HepG2 (cell line): ENCODE measurements around the gene ACSF3. TPM values are rescaled to one million over a fixed set of nuclear protein-coding genes. Genes with fewer than 3 reads are reported as not detected.

Source experiments
- AGO1 ChIP-seq: fragments of 200-400 bp; formaldehyde crosslinking; IDR thresholded peaks from 2 replicates; pipeline ENCODE4 v1.6.1; 2017; ENCODE audit warnings: mild to moderate bottlenecking, low read depth, low read length, moderate library complexity; ENCODE audit not compliant: poor library complexity, severe bottlenecking
- AKAP8 ChIP-seq: sonication (generic); formaldehyde crosslinking; IDR thresholded peaks from 2 replicates; pipeline ENCODE4 v1.5.1; 2020; ENCODE audit warnings: mild to moderate bottlenecking, missing genetic modification reagents
- HNRNPLL ChIP-seq: fragments of 200-400 bp; formaldehyde crosslinking; IDR thresholded peaks from 2 replicates; pipeline ENCODE4 v1.6.1; 2017; ENCODE audit warnings: mild to moderate bottlenecking, low read depth, low read length; ENCODE audit not compliant: poor library complexity, severe bottlenecking
- JUNB ChIP-seq: sonication (generic); formaldehyde crosslinking; IDR thresholded peaks from 2 replicates; pipeline ENCODE4 v1.8.0; 2022; ENCODE audit warnings: missing genetic modification reagents, mild to moderate bottlenecking, borderline replicate concordance
- KDM2A ChIP-seq: sonication (generic); formaldehyde crosslinking; IDR thresholded peaks from 2 replicates; pipeline ENCODE4 v1.4.0; 2020; ENCODE audit warnings: low read depth, missing genetic modification reagents, borderline replicate concordance
- KLF15 ChIP-seq: sonication (generic); formaldehyde crosslinking; IDR thresholded peaks from 2 replicates; pipeline ENCODE4 v1.8.1; 2023; ENCODE audit warnings: borderline replicate concordance, mild to moderate bottlenecking, inconsistent platforms, missing genetic modification reagents, mixed read lengths
- NFRKB ChIP-seq: fragments of 450-650 bp; IDR thresholded peaks from 2 replicates; pipeline ENCODE4 v1.6.1; 2017
- PPARG ChIP-seq: conservative IDR thresholded peaks from 2 replicates; pipeline ENCODE4 v1.6.1; 2016; ENCODE audit warnings: missing biosample characterization, missing genetic modification reagents
- SALL2 ChIP-seq: sonication (generic); formaldehyde crosslinking; IDR thresholded peaks from 2 replicates; pipeline ENCODE4 v1.8.1; 2023; ENCODE audit warnings: mild to moderate bottlenecking, missing genetic modification reagents, inconsistent platforms
- TBX3 ChIP-seq: fragments of 450-650 bp; IDR thresholded peaks from 2 replicates; pipeline ENCODE4 v1.6.1; 2017; ENCODE audit warnings: antibody characterized with exemption, mild to moderate bottlenecking, inconsistent platforms, borderline replicate concordance
- TCF12 ChIP-seq, 2 experiments: fragments of 450-650 bp in 1 of 2; sonication (generic) in 1 of 2; formaldehyde crosslinking in 1 of 2; IDR thresholded peaks; 2 replicates each; pipeline versions ENCODE4 v1.6.1 to v1.8.0; 2017 to 2022; ENCODE audit warnings: antibody characterized with exemption in 1 of 2, mild to moderate bottlenecking in 1 of 2, missing genetic modification reagents in 1 of 2, moderate library complexity in 1 of 2
- ZFY ChIP-seq: sonication (generic); formaldehyde crosslinking; IDR thresholded peaks from 2 replicates; pipeline ENCODE4 v1.4.0; 2020; ENCODE audit warnings: missing genetic modification reagents
- ZNF550 ChIP-seq: sonication (generic); formaldehyde crosslinking; IDR thresholded peaks from 2 replicates; pipeline ENCODE4 v1.4.0; 2020; ENCODE audit warnings: mild to moderate bottlenecking, missing genetic modification reagents, borderline replicate concordance
- polyA plus RNA-seq, 8 experiments: library from polyadenylated mRNA; depleted of rRNA in 3 of 8; stranded (reverse) in 7 of 8; unstranded in 1 of 8; fragments of >200 nt; fragmentation: Illumina TruSeq in 4 of 8; extraction: Trizol in 4 of 8; gene quantifications; 2 replicates each; pipeline versions ENCODE4 v1.2.1 to v1.2.3, GENCODE V29; 2011 to 2016; ENCODE audit warnings: low read depth in 4 of 8, missing spikeins in 1 of 8, mixed read lengths in 1 of 8; ENCODE audit not compliant: insufficient read depth in 1 of 8
- total RNA-seq, 5 experiments: library from RNA; depleted of rRNA; stranded (reverse); fragments of >200 nt; fragmentation: Illumina TruSeq; extraction: Trizol; gene quantifications; 2 replicates each; pipeline ENCODE4 v1.2.3, GENCODE V29; 2016; ENCODE audit warnings: low read depth in 1 of 5
- TF ChIP-seq, protein P1 (sequence below): sonication (generic); formaldehyde crosslinking; IDR thresholded peaks from 2 replicates; pipeline ENCODE4 v1.4.0; 2020; ENCODE audit warnings: missing genetic modification reagents
- TF ChIP-seq, protein P2 (sequence below): sonication (generic); formaldehyde crosslinking; IDR thresholded peaks from 2 replicates; pipeline ENCODE4 v1.4.0; 2020; ENCODE audit warnings: missing genetic modification reagents

Gene ACSF3
- total and polyA plus RNA-seq, 2 of the 13 experiments (the other 11 are each of a cell fraction or from before 2014, with no cell fraction given), result 14.9 to 30.6 TPM

DNA sequence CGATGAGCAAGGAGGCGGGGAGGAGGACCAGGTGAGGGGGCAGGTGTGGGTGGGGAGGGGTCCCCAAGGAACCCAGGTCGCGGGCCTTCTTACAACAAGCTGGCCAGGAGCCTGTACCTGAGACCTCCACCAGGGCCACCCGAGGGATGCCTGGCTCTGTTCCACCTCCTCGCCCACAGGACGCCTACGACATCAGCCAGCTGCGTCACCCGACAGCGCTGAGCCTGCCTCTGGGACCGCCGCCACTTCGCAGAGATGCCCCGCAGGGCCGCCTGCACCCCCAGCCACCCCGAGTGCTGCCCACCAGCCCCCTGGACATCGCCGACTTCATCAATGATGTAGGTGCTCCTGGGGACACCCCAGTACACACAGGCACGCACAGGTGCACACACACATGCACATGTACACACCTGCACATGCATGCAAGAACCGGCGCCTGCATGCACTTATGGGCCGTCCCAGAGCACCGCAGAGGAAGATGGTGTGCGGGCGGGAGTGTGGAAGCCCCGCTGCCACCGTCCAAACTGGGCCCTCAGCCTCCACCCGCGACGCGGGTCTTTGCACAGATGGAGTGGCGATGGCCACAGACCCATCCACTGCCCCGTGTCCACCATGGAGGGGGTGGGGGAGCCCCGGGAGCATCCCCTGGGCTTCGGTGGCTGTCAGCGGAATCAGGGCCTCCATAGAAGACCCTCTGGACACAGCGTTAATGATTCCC lies 100.1 kb downstream of the ACSF3 start (continued):
- TF ChIP-seq KLF15 (CRISPR knock-in tag), result no peak
- TF ChIP-seq TBX3, result no peak
- no peak for TF ChIP-seq PPARG (CRISPR knock-in tag)
- TF ChIP-seq ZFY, result peak; percentile 37; the same call in 1 of the 2 replicates
- peak; percentile 89 for TF ChIP-seq AKAP8 (CRISPR knock-in tag)
- no peak for TF ChIP-seq NFRKB
- TF ChIP-seq, protein P1, sequence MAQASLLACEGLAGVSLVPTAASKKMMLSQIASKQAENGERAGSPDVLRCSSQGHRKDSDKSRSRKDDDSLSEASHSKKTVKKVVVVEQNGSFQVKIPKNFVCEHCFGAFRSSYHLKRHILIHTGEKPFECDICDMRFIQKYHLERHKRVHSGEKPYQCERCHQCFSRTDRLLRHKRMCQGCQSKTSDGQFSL (CRISPR knock-in tag), result 0 out of 2 replicates have a peak, but pooled peaks have one; percentile 34
- TF ChIP-seq, protein P2, sequence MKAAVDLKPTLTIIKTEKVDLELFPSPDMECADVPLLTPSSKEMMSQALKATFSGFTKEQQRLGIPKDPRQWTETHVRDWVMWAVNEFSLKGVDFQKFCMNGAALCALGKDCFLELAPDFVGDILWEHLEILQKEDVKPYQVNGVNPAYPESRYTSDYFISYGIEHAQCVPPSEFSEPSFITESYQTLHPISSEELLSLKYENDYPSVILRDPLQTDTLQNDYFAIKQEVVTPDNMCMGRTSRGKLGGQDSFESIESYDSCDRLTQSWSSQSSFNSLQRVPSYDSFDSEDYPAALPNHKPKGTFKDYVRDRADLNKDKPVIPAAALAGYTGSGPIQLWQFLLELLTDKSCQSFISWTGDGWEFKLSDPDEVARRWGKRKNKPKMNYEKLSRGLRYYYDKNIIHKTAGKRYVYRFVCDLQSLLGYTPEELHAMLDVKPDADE (CRISPR knock-in tag), result no peak
- 0 out of 2 replicates have a peak, but pooled peaks have one; percentile 37 for TF ChIP-seq SALL2 (CRISPR knock-in tag)
- TF ChIP-seq TCF12 (IDR thresholded peaks at IDR 0.05), result no peak
- no peak for TF ChIP-seq TCF12 (CRISPR knock-in tag; IDR thresholded peaks at IDR 0.05)
- TF ChIP-seq HNRNPLL, result peak; percentile 29
- peak; percentile 81 for TF ChIP-seq AGO1
- TF ChIP-seq ZNF550, result no peak
- no peak for TF ChIP-seq JUNB (CRISPR knock-in tag)
- peak; percentile 43; the same call in 1 of the 2 replicates for TF ChIP-seq KDM2A (CRISPR knock-in tag)
